HG02884 (cell line): ENCODE measurements around the gene TMED7.
"Not testable (repeated sequence)": the region's sequence is repeated elsewhere in the genome, so short reads cannot be mapped to it uniquely, and the experiment has no call there.

Experiments used
- ATAC-seq: cut with Tn5 transposase; IDR thresholded peaks from one replicate; pipeline ENCODE4 v1.9.1; 2021; ENCODE audit warnings: mild to moderate bottlenecking, moderate library complexity; ENCODE audit not compliant: unreplicated experiment

The TMED7 gene

GRCh38 chr5:115625579-115626444 lies at the start of gene TMED7:
Gene TMED7, minus strand, starts transcription at chr5:115626036. Its CDS starts 244 bp downstream, at chr5:115625792.
- peak; percentile 84 for ATAC-seq

- not testable (repeated sequence) for ATAC-seq
These were observed 48.9 kb upstream of the TMED7 start for GRCh38 chr5:115674782-115675181.

- ATAC-seq = no peak
These were observed 47.8 kb upstream of the TMED7 start for GRCh38 chr5:115673596-115673995.

GRCh38 chr5:115671939-115672338 lies 46.1 kb upstream of the TMED7 start:
- ATAC-seq = no peak

- no peak for ATAC-seq
These were observed 40.2 kb upstream of the TMED7 start for GRCh38 chr5:115666023-115666422.

GRCh38 chr5:115661563-115661962 lies 35.7 kb upstream of the TMED7 start:
- no peak for ATAC-seq

- ATAC-seq = no peak
These were observed 35.3 kb upstream of the TMED7 start for GRCh38 chr5:115661101-115661500.

- no peak for ATAC-seq
These were observed 32.0 kb upstream of the TMED7 start for GRCh38 chr5:115657881-115658233.

- no peak for ATAC-seq
These were observed 31.5 kb upstream of the TMED7 start for GRCh38 chr5:115657125-115657880.

- ATAC-seq = no peak
These were observed 30.6 kb upstream of the TMED7 start for GRCh38 chr5:115656404-115656803.

- no peak for ATAC-seq
These were observed 30.2 kb upstream of the TMED7 start for GRCh38 chr5:115655994-115656393.

GRCh38 chr5:115649541-115649940 lies 23.7 kb upstream of the TMED7 start:
- ATAC-seq = no peak

GRCh38 chr5:115648056-115648455 lies 22.2 kb upstream of the TMED7 start:
- ATAC-seq = no peak

GRCh38 chr5:115645386-115645785 lies 19.6 kb upstream of the TMED7 start:
- not testable (repeated sequence) for ATAC-seq

- ATAC-seq = no peak
These were observed 18.2 kb upstream of the TMED7 start for GRCh38 chr5:115644046-115644445.

GRCh38 chr5:115641948-115642347 lies 16.1 kb upstream of the TMED7 start:
- no peak for ATAC-seq

GRCh38 chr5:115640274-115640673 lies 14.4 kb upstream of the TMED7 start:
- ATAC-seq = no peak

- no peak for ATAC-seq
These were observed 13.5 kb upstream of the TMED7 start for GRCh38 chr5:115639377-115639776.

- ATAC-seq = no peak
These were observed 11.7 kb upstream of the TMED7 start for GRCh38 chr5:115637507-115637906.

- no peak for ATAC-seq
These were observed 10.2 kb upstream of the TMED7 start for GRCh38 chr5:115636008-115636407.

- peak; percentile 55 for ATAC-seq
These were observed 8.7 kb upstream of the TMED7 start for GRCh38 chr5:115634343-115635132.
